Skin epidermis (tissue), 12 donors: ENCODE data around the gene EBF4.

Experiments
- H3K27ac ChIP-seq, 21 experiments: fragments of 200-600 bp; sonication (generic) in 11 of 21; one replicate each; pipeline ENCODE4 v1.5.0; 2020; ENCODE audit warnings: mild to moderate bottlenecking in 3 of 21, inconsistent platforms in 2 of 21, moderate library complexity in 2 of 21
- H3K4me3 ChIP-seq, 7 experiments: fragments of 200-600 bp; sonication (generic) in 2 of 7; one replicate each; pipeline ENCODE4 v1.5.0; 2020; ENCODE audit warnings: inconsistent platforms in 2 of 7, mild to moderate bottlenecking in 2 of 7, moderate library complexity in 1 of 7

Gene EBF4

DNA sequence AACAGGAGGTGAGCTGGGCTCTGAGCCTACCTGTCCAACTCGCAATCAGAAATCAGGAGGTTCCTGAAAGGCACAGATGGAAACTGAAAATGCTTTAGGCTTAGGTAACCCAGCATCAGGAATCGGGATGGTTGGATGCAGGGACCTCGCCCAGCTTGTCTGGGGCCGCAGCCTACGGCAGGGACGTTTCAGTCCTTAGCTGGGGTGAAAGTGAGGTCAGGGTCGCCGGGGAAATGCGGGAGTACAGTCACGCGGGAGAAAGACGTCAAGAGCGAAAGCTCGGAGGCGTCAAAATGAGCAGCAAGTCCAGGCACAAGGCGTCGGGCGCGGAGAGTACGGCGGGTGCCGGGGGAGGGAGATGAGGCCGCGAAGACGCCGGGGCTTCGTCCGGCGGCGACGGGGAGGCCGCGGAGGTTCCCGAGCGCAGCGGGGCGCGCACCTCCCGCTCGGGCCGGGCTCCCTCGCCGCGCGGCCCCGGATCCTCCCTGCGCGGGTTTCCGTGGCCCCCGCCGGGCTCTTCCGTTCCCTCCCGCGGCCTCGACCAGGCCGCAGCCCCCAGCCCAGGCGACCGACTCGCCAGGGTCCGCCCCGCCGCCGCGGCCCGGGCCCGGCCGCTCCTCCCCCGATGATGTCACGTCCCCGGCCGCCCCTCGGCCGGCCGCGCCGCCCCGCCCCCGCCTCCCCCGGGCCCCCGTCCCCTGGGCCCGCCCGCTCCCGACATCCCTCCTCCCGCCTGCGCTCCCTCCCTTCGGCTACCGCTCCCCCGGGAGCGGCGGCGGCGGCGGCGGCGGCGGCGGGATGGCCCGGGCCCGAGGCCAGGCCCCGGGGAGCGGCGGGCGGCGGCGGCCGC is at the start of gene EBF4:
Gene EBF4, plus strand, starts transcription at position 745 of the 850 bp plus-strand sequence. CDS start 866 bp downstream, outside the sequence.
- peak within 1 kb of the TSS; percentile 1 to 49 (median 32) for H3K4me3 ChIP-seq
- peak within 1 kb of the TSS in 8 of 21 experiments; percentile 54 to 83 (median 76) for H3K27ac ChIP-seq

- no peak overlapping the region for H3K4me3 ChIP-seq
- no peak overlapping the region for H3K27ac ChIP-seq
Observed at GRCh38 chr20:2643708-2644107, 48.9 kb upstream of the EBF4 start.

DNA sequence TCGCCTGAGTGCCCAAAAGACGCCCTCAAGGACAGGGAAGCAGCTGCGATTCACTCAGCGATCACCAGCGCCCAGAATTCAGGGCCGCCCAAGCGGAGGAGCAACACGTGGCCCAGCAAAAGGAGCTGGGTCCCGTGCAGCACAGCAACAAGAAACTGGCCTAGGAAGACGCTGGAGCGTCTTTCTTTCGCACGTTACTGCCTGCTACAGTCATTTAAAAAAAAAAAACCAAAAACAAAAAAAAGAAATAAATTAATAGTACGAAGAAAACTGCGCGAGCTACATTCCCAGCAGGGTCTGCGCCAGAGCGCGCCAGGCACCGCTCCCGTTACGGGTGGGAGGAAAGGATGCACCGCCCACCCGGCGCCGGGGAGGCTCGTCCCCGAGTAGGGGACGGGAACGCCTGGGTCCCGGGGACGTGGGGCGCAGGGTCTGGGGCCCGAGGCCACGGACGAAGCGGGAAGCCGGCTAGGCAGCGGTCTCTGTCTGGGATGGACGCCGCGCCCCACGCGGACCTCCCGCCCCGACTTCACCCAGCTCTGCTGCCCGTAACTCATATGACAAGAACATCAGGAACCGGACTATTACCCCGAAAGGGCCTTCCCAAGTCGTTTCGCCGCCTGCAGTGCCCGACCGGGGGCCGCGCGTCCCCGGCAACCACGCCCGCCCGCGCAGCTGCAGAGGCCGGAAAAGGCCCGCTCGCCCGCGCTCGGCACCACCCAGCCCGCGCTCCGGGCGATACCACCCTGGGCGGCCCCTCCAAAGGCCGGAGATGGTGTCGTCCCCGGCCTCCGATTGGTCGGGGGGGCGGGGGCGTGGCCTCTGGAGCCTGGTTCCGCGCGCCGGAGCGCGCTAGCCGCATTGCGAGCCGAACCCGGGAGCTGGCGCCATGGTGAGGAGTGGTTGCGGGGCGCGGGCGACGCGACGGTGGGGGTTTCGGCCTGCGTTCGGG is 40.5 kb upstream of the EBF4 start, which contains the start of gene NOP56:
Gene NOP56, plus strand, starts transcription at position 861 of the 952 bp plus-strand sequence. Its CDS starts 29 bp downstream, at position 890.
- Histone ChIP-seq H3K4me3 (peak within 1 kb of the TSS; percentile 81 to 99 (median 98)), H3K27ac (peak within 1 kb of the TSS; percentile 75 to 98 (median 92))

- Histone ChIP-seq H3K27ac (peak overlapping the region; percentile 50 to 98 (median 92)), H3K4me3 (peak overlapping the region; percentile 81 to 99 (median 98))
Observed at GRCh38 chr20:2652724-2653555, 39.6 kb upstream of the EBF4 start.

GRCh38 chr20:2653556-2654383 is 38.8 kb upstream of the EBF4 start:
- peak overlapping the region; percentile 81 to 99 (median 98) for H3K4me3 ChIP-seq
- H3K27ac ChIP-seq, result peak overlapping the region in 16 of 21 experiments; percentile 20 to 98 (median 92)

- H3K27ac ChIP-seq, result peak overlapping the region in 5 of 21 experiments; percentile 20 to 97 (median 95)
- H3K4me3 ChIP-seq, result peak overlapping the region in 4 of 7 experiments; percentile 81 to 99 (median 95)
Observed at GRCh38 chr20:2654384-2654822, 38.2 kb upstream of the EBF4 start.

DNA sequence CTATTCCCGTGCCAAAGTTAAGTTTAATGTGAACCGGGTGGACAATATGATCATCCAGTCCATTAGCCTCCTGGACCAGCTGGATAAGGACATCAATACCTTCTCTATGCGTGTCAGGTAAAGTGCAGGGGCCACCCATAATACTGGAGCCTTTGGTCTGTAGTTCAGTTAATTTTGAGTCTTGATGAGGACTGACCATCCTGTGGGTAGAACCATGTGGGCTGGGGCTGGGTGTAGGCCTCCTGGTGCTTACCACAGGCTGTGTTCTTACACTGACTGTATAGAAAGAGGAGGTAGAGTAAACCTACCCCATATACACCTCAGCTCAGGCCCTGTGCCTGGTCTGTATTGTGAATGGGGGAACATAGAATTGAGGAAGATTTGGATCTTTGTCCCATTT is 37.7 kb upstream of the EBF4 start:
- H3K27ac ChIP-seq, result no peak overlapping the region
- no peak overlapping the region for H3K4me3 ChIP-seq

GRCh38 chr20:2655331-2656116 is 37.1 kb upstream of the EBF4 start:
- H3K27ac ChIP-seq, result no peak overlapping the region
- H3K4me3 ChIP-seq, result no peak overlapping the region

GRCh38 chr20:2656471-2657117 is 36.0 kb upstream of the EBF4 start:
- no peak overlapping the region for H3K27ac ChIP-seq
- no peak overlapping the region for H3K4me3 ChIP-seq

GRCh38 chr20:2657241-2657640 is 35.3 kb upstream of the EBF4 start:
- Histone ChIP-seq H3K4me3 (no peak overlapping the region), H3K27ac (no peak overlapping the region)

DNA sequence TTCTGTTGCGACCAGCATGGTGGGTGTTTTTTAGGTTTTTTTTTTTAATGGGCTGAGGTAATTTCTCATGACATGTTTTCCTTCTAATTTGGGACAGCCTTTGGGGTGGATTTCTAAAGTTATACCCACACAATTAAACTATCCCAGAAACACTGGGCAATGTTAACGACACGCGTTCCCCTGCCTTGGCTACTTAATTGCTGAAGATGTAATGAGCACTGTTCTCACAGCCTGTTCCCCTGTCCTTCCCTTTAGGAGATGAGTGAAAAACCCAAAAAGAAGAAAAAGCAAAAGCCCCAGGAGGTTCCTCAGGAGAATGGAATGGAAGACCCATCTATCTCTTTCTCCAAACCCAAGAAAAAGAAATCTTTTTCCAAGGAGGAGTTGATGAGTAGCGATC is 34.9 kb upstream of the EBF4 start:
- no peak overlapping the region for H3K27ac ChIP-seq
- H3K4me3 ChIP-seq, result no peak overlapping the region

DNA sequence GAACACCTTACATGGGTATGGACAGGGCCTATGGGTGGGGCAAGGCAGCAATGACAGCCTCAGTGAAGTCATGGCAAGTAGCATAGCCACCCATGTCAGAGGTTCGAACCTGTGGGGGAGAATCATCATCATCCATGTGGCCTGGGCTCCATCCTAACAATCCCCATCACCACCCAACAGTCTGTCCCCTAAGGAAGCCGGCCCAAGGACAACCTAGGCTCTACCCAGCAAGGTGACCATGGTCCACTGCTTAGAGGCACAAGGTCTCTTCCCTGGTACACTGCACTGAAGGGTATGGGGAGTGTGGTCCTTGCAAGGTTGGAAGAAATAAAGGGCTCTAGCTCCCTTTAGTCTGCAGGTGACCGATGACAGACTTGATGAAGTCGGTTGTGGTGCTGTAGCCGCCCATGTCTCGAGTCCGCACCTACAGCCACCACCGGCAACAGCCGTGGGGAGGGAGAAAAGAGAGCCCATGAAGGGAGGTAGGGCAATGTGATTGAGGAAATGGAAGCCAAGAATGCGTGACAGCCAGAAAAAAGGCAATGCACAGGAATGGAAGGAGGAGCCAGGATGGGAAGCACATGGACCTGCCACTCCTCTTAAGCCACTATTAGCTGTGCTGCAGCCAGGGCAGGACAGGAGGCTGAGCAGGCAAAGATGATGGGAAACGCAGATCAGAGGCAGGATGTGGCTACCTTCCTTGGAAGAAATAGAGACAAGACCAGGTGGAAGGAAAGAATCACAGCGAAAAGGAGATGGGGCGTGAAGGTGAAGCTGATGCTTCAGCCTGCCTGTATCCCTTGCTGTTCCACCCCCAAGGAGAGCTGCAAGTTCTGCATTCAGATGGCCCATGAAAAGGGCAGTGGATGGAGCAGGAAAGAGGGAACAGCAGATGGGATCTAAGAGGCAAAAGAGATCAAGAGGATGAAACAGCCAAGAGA is 33.9 kb upstream of the EBF4 start:
- Histone ChIP-seq H3K27ac (no peak overlapping the region), H3K4me3 (no peak overlapping the region)

DNA sequence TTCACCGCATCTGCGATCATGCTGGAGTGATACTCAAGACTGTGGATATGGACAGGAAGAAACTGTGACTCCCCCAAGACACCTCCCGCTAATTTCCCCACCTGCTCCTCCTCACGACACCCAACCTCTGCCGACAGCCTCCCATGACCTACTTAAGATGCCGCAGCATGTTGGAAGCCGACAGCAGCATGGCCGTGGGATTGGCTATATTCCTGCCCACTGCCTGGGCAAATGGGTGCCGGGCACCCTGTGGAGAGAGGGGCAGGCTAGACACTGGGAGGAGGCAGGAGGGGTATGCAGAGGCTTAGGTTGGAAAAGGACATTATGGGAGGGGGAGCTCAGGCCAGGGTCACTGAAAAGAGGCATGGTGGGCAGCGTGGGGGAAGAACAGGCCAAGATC is 33.0 kb upstream of the EBF4 start:
- H3K4me3 ChIP-seq, result no peak overlapping the region
- H3K27ac ChIP-seq, result no peak overlapping the region

DNA sequence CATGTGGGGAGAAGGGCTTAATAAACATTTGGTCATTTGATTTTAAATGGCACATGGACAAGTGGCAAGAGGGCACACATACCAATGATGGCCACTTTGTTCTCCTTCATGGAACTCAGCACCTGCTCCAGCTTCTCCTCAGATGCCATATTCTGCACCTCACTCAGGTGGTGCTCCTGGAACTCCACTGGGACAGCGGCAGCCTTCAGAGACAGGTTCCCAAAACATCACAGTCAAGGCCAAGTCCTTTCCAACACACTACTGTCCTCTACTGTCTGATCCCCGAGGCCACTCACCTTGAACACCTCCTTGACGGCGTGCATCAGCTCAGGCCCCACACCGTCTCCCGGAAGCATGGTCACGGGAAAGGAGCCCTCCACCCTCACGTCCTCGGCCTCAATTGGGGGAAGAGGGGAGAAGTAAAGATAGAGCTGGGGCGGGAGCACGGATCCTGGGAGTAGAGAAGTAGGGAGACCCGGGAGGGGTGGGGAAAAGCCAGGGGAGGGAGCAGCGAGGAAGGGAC is 29.2 kb upstream of the EBF4 start:
- peak overlapping the region; percentile 82 to 95 (median 93) for H3K4me3 ChIP-seq
- peak overlapping the region in 20 of 21 experiments; percentile 63 to 96 (median 87) for H3K27ac ChIP-seq

GRCh38 chr20:2663887-2664719 is 28.5 kb upstream of the EBF4 start, which contains the start of gene IDH3B:
Gene IDH3B, minus strand, starts transcription at chr20:2664216. Its CDS starts 28 bp downstream, at chr20:2664188.
- Histone ChIP-seq H3K27ac (peak within 1 kb of the TSS; percentile 28 to 96 (median 87)), H3K4me3 (peak within 1 kb of the TSS; percentile 82 to 95 (median 93))
